ENCODE data around the gene CYP3A7. TPM values are rescaled to one million over a fixed set of nuclear protein-coding genes. Genes with fewer than 3 reads are reported as not detected.
"Not testable (repeated sequence)": the region's sequence is repeated elsewhere in the genome, so short reads cannot be mapped to it uniquely, and the experiment has no call there.

The CYP3A7 gene
- total RNA-seq, 6 donors from 2014 or later: 0.69 to 1.7 (median 1.1) TPM; not detected in 1

DNA sequence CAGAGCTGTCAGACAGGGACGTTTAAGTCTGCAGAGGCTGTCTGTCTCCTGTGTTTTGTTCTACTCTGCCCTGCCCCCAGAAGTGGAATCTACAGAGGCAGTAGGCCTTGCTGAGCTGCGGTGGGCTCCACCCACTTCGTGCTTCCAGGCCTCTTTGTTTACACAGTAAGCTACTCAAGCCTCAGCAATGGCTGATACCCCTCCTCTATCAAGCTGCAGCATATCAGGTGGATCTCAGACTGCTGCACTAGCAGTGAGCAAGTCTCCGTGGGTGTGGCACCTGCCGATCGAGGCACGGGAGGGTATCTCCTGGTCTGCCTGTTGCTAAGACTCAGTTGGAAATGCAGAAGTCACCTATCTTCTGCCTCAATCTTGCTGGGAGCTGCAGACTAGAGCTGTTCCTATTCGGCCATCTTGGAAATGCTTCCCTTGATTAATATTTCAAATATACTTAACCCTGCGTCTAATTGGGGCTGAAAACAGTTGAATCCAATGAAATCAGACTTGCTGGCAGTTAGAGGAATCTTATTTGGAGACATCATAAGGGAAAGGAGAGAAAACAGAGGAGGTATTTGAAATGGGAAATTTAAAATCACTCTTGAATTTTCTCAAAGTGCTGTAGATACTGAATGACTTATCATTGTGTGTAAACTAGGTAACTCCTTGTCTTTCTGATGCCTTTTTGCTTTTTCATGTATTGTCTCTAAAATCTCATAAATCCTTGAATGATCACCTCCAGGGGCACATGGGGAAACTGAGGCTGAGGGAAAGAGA is 41.4 kb downstream of the CYP3A7 start:
- Histone ChIP-seq H3K9me3 (no peaks in the 10 kb centered on the region), H3K4me1 (peaks cover 0 to 12% (median 3%) of the 10 kb centered on the region in 4 donors), H3K27ac (peak overlapping the region in 1 of 4 donors; percentile 40), H3K4me3 (no peak overlapping the region), H3K36me3 (no peaks in the 10 kb centered on the region), H3K27me3 (no peaks in the 10 kb centered on the region)
- WGBS, 2 donors: 31 to 39% methylated on average over 5 to 9 of the region's 9 CpGs
- peak in 1 of 2 donors; percentile 55 for DNase-seq
- ATAC-seq (ENCODE audit: low FRiP score in 2 of 2): no peak
- TF ChIP-seq, protein P1, sequence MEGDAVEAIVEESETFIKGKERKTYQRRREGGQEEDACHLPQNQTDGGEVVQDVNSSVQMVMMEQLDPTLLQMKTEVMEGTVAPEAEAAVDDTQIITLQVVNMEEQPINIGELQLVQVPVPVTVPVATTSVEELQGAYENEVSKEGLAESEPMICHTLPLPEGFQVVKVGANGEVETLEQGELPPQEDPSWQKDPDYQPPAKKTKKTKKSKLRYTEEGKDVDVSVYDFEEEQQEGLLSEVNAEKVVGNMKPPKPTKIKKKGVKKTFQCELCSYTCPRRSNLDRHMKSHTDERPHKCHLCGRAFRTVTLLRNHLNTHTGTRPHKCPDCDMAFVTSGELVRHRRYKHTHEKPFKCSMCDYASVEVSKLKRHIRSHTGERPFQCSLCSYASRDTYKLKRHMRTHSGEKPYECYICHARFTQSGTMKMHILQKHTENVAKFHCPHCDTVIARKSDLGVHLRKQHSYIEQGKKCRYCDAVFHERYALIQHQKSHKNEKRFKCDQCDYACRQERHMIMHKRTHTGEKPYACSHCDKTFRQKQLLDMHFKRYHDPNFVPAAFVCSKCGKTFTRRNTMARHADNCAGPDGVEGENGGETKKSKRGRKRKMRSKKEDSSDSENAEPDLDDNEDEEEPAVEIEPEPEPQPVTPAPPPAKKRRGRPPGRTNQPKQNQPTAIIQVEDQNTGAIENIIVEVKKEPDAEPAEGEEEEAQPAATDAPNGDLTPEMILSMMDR (IDR thresholded peaks at IDR 0.05): no peak
- TF ChIP-seq EP300 (IDR thresholded peaks at IDR 0.05) (no peak), POLR2A (IDR thresholded peaks at IDR 0.05) (no peak), POLR2AphosphoS5 (IDR thresholded peaks at IDR 0.05) (no peak)

- no peaks in the 10 kb centered on the region for H3K36me3 ChIP-seq
- H3K4me3 ChIP-seq: no peak overlapping the region
- peak overlapping the region in 1 of 4 donors; percentile 40 for H3K27ac ChIP-seq
- no peaks in the 10 kb centered on the region for H3K27me3 ChIP-seq
- 54% methylated on average over 3 to 5 of the region's 5 CpGs for WGBS, 2 donors
- H3K4me1 ChIP-seq: peaks cover 0 to 12% (median 3%) of the 10 kb centered on the region in 4 donors
- TF ChIP-seq EP300 (IDR thresholded peaks at IDR 0.05): no peak
- TF ChIP-seq POLR2AphosphoS5 (IDR thresholded peaks at IDR 0.05): no peak
- TF ChIP-seq, protein P1 (IDR thresholded peaks at IDR 0.05): no peak
- no peak for TF ChIP-seq POLR2A (IDR thresholded peaks at IDR 0.05)
- no peaks in the 10 kb centered on the region for H3K9me3 ChIP-seq
- ATAC-seq (ENCODE audit: low FRiP score in 2 of 2) (no peak), DNase-seq (no peak)
Measured at GRCh38 chr7:99693100-99693426, 41.9 kb downstream of the CYP3A7 start.

DNA sequence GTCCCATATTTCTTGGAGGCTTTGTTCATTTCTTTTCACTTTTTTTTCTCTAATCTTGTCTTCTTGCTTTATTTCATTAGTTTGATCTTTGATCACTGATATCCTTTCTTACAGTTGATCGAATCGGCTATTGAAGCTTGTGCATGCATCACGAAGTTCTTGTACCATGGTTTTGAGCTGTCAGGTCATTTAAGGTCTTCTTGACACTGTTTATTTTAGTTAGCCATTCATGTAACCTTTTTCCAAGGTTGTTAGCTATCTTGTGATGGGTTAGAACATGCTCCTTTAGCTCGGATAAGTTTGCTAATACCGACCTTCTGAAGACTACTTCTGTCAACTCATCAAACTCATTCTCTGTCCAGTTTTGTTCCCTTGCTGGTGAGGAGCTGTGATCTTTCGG is 42.4 kb downstream of the CYP3A7 start:
- peaks cover 0 to 12% (median 3%) of the 10 kb centered on the region in 4 donors for H3K4me1 ChIP-seq
- H3K4me3 ChIP-seq; H3K27ac ChIP-seq; H3K36me3 ChIP-seq; ATAC-seq (ENCODE audit: low FRiP score in 2 of 2); DNase-seq; H3K9me3 ChIP-seq; H3K27me3 ChIP-seq: not testable (repeated sequence)
- WGBS, 2 donors: 78 to 90% methylated on average over 6 of the region's 6 CpGs

DNA sequence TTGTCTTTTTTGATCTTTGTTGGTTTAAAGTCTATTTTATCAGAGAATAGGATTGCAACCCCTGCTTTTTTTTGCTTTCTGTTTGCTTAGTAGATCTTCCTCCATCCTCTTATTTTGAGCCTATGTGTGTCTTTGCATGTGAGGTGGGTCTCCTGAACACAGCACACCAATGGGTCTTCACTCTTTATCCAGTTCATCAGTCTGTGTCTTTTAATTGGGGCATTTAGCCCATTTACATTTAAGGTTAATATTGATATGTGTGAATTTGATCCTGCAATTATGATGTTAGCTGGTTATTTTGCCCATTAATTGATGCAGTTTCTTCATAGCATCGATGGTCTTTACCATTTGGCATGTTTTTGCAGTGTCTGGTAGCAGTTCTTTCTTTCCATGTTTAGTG is 43.3 kb downstream of the CYP3A7 start:
- H3K27me3 ChIP-seq; H3K4me3 ChIP-seq; H3K9me3 ChIP-seq; H3K36me3 ChIP-seq; H3K27ac ChIP-seq; ATAC-seq (ENCODE audit: low FRiP score in 2 of 2); DNase-seq: not testable (repeated sequence)
- WGBS, 2 donors: 96% methylated on average over 1 of the region's 1 CpG
- H3K4me1 ChIP-seq: peaks cover 0 to 12% (median 3%) of the 10 kb centered on the region in 4 donors

DNA sequence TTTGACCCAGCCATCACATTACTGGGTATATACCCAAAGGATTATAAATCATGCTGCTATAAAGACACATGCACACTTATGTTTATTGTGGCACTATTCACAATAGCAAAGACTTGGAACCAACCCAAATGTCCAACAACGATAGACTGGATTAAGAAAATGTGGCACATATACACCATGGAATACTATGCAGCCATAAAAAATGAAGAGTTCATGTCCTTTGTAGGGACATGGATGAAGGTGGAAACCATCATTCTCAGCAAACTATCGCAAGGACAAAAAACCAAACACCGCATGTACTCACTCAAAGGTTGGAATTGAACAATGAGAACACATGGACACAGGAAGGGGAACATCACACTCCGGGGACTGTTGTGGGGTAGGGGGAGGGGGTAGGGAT is 44.1 kb downstream of the CYP3A7 start:
- H3K27ac ChIP-seq; H3K36me3 ChIP-seq; H3K4me3 ChIP-seq; H3K9me3 ChIP-seq; ATAC-seq (ENCODE audit: low FRiP score in 2 of 2); H3K27me3 ChIP-seq; DNase-seq: not testable (repeated sequence)
- WGBS, 2 donors: 89 to 96% methylated on average over 4 of the region's 4 CpGs
- H3K4me1 ChIP-seq: peaks cover 0 to 12% (median 3%) of the 10 kb centered on the region in 4 donors

GRCh38 chr7:99685871-99686608 is 49.0 kb downstream of the CYP3A7 start:
- DNase-seq; H3K27ac ChIP-seq; H3K36me3 ChIP-seq; H3K27me3 ChIP-seq; H3K4me3 ChIP-seq; H3K4me1 ChIP-seq; H3K9me3 ChIP-seq; ATAC-seq (ENCODE audit: low FRiP score in 2 of 2): not testable (repeated sequence)
- 89 to 90% methylated on average over 14 of the region's 14 CpGs for WGBS, 2 donors
